ENCODE results near the gene OXCT1. TPM values are rescaled to one million over a fixed set of nuclear protein-coding genes. Genes with fewer than 3 reads are reported as not detected.

OXCT1 gene
- 33.7 and 37.4 TPM in 2 replicates for total RNA-seq
- polyA plus RNA-seq: 10.3 and 12.8 TPM in 2 replicates
- polyA plus RNA-seq (2011; cell fraction: cytosol; rRNA removed): 18.7 and 20.7 TPM in 2 replicates
- 28.2 and 30.7 TPM in 2 replicates for polyA plus RNA-seq (2011; cell fraction: nucleus; rRNA removed)
- 39.1 and 44.9 TPM in 2 replicates for polyA plus RNA-seq (2012)
- 25.8 and 29.0 TPM in 2 replicates for polyA minus RNA-seq
- 28.5 TPM for polyA minus RNA-seq (2011; cell fraction: cytosol; rRNA and poly(A)+ RNA removed)
- 27.1 and 39.2 TPM in 2 replicates for polyA minus RNA-seq (2011; cell fraction: nucleus; rRNA and poly(A)+ RNA removed)
- percentile 83 among the genes with signal in this experiment for Bru-seq, nascent RNA
- BruChase-seq, experiment 1, labeled RNA remaining after a 6-hour chase: percentile 59 among the genes with signal in this experiment
- percentile 64 among the genes with signal in this experiment for BruChase-seq, experiment 2, labeled RNA remaining after a 2-hour chase
- long read RNA-seq, transcript OXCT1-201 (17 exons, 3,388 nt): major isoform, 80 of 131 reads
- long read RNA-seq, transcript OXCT1-205 (6 exons, 1,441 nt): minor isoform, 6 of 131 reads
- long read RNA-seq, partial matches to known transcripts: 21 of 131 reads
- long read RNA-seq, other reads (novel, unspliced or antisense): 18 of 131 reads

DNA sequence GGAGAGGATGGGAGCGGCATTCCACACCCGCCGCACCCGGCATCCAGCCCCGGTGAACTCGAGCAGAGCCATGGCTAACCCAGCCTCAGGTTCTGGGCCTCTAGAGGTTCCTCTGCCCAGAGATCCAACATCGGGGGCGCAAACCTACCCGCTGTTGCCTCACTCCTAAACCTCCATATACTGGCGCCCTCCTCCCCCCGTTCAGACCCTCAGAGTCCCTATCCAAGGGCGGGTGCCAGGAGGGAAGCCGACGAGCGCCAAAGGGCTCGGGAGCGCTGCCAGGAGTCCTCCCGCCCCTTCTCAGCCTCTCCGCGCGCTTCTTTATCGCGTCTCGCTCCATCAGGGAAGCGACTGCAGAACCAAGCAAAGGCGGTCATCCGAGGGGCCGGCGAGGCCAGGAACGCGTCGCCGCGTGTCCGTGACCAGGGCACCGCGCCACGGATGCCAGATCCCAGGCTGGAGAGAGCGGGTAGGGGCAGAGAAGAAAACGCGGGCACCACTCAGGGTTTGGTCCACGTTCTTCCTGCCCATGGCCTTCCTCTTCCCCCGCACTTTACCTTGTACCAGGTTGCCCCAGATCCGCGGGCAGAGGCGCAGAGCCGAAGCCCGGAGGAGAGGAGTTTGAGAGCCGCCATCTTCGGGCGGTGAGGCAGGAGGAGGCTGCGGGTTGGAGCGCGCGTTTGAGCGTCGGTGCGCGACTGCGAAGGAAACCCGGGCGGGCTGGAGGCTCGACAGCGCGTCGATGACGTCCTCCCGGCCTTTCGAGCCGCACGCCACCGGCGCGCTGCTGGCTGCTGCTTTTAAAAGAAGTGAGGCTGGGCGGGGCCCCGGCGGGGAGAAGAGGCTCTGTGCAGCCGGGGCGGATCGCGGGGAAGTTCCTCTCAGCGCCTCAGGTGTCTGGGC lies at the start of gene OXCT1:
OXCT1 (minus strand) TSS at position 702 of the 903 bp plus-strand sequence; CDS start at position 635, 67 bp downstream.
- dilution Hi-C loops (cut with MboI; ENCODE audit: extremely low pct_ligation_motif_present, low sequenced_read_pairs) (no loop called here), intact Hi-C loops (cut with micrococcal nuclease) (loop anchor here (1.0 kb wide), 2 partner anchors 34 to 55 kb away; partner anchors contain the start of genes FBXO4 and RIMOC1)
- Histone ChIP-seq H3K9me3 (replicated peaks; ENCODE audit: control insufficient read depth, insufficient read depth, low read length) (no peaks in the 10 kb centered on the region), H2AFZ (ENCODE audit: low read depth, low read length) (peak within 1 kb of the TSS; percentile 99), H4K20me1 (replicated peaks; ENCODE audit: control insufficient read depth, extremely low read depth, insufficient read depth, low read length) (no peaks in the 10 kb centered on the region), H3K9me1 (replicated peaks; ENCODE audit: control insufficient read depth, extremely low read depth, insufficient read depth, low read length) (no peaks in the 10 kb centered on the region), H3K27ac (ENCODE audit: insufficient read depth, low read depth, low read length) (peak within 1 kb of the TSS; percentile 90), H3K4me3 (replicated peaks in 1 of 3; ENCODE audit: insufficient read depth in 1 of 3, low read depth in 1 of 3, low read length in 3 of 3) (peak within 1 kb of the TSS; percentile 75 to 97 (median 86)), H3K36me3 (ENCODE audit: control insufficient read depth in 2 of 2, extremely low read depth in 1 of 2, insufficient read depth in 2 of 2, low read length in 2 of 2) (no peaks in the 10 kb centered on the region), H3K4me2 (ENCODE audit: insufficient read depth, low read length) (peak within 1 kb of the TSS; percentile 74), H3K79me2 (ENCODE audit: control insufficient read depth, insufficient read depth, low read length) (peaks cover 24% of the 10 kb centered on the region), H3K27me3 (ENCODE audit: control insufficient read depth in 2 of 2, insufficient read depth in 2 of 2, low read length in 2 of 2) (peaks cover 0 to 1% of the 10 kb centered on the region in 2 experiments), H3K9ac (replicated peaks; ENCODE audit: extremely low read depth, insufficient read depth, low read length) (peak within 1 kb of the TSS; percentile 97), H3K4me1 (ENCODE audit: control insufficient read depth, extremely low read depth, insufficient read depth, low read length) (peaks cover 11% of the 10 kb centered on the region)
- no peak for TF ChIP-seq FOS (IDR thresholded peaks at IDR 0.05; ENCODE audit: borderline replicate concordance, insufficient read depth, low read length)
- peak; percentile 56 for TF ChIP-seq POLR2AphosphoS5 (IDR thresholded peaks at IDR 0.05; ENCODE audit: insufficient read depth, low read depth, low read length)
- TF ChIP-seq, protein P1, sequence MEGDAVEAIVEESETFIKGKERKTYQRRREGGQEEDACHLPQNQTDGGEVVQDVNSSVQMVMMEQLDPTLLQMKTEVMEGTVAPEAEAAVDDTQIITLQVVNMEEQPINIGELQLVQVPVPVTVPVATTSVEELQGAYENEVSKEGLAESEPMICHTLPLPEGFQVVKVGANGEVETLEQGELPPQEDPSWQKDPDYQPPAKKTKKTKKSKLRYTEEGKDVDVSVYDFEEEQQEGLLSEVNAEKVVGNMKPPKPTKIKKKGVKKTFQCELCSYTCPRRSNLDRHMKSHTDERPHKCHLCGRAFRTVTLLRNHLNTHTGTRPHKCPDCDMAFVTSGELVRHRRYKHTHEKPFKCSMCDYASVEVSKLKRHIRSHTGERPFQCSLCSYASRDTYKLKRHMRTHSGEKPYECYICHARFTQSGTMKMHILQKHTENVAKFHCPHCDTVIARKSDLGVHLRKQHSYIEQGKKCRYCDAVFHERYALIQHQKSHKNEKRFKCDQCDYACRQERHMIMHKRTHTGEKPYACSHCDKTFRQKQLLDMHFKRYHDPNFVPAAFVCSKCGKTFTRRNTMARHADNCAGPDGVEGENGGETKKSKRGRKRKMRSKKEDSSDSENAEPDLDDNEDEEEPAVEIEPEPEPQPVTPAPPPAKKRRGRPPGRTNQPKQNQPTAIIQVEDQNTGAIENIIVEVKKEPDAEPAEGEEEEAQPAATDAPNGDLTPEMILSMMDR (IDR thresholded peaks at IDR 0.05; ENCODE audit: extremely low read depth in 1 of 2, insufficient read depth in 1 of 2, low read depth in 1 of 2, low read length in 2 of 2): no peak
- TF ChIP-seq POLR2A (IDR thresholded peaks at IDR 0.05; ENCODE audit: low read depth, low read length): peak; percentile 60
- TF ChIP-seq, protein P2, sequence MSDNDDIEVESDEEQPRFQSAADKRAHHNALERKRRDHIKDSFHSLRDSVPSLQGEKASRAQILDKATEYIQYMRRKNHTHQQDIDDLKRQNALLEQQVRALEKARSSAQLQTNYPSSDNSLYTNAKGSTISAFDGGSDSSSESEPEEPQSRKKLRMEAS (IDR thresholded peaks at IDR 0.05; ENCODE audit: insufficient read depth, insufficient read length): no peak
- TF ChIP-seq EZH2 (IDR thresholded peaks at IDR 0.05; ENCODE audit: borderline replicate concordance, low read depth, low read length, severe bottlenecking): peak; percentile 38
- no peak for TF ChIP-seq MYC (IDR thresholded peaks at IDR 0.05; ENCODE audit: low read depth, low read length)
- ChIA-PET CTCF (interaction anchor here (1.0 to 1.9 kb wide), 7 partner anchors 12 to 188 kb away, joined by 3 to 8 read pairs (median 6); partner anchors contain the start of gene RIMOC1), POLR2A (no interaction called here)
- BruUV-seq (replicated peaks): TSS peak; percentile 34
- FAIRE-seq (peak; percentile 82), DNase-seq (ENCODE audit: low read depth, low spot score) (peak; percentile 82)
